Heart left ventricle (tissue), 16 donors: ENCODE data around the gene MAPT. TPM values are rescaled to one million over a fixed set of nuclear protein-coding genes. Genes with fewer than 3 reads are reported as not detected.
"Not testable (repeated sequence)": the region's sequence is repeated elsewhere in the genome, so short reads cannot be mapped to it uniquely, and the experiment has no call there.

Experiments
- ATAC-seq, 4 donors: fragments of 200-7000 bp; cut with Tn5 transposase; one replicate each; pipeline ENCODE4 v1.9.1; 2020 to 2022; ENCODE audit warnings: moderate library complexity in 4 of 4, mild to moderate bottlenecking in 3 of 4, moderate number of reproducible peaks in 1 of 4
- DNase-seq, 5 donors: peaks; one replicate each; pipeline ENCODE4 v3.0.0-alpha.2; 2020
- H3K27ac ChIP-seq, 12 donors: fragments of 200-600 bp; sonication (generic) in 4 of 12; one replicate each; pipeline versions ENCODE4 v1.5.0 to v1.8.0; 2016 to 2022; ENCODE audit warnings: mild to moderate bottlenecking in 2 of 12
- H3K27me3 ChIP-seq, 9 donors: fragments of 200-600 bp; sonication (generic) in 2 of 9; one replicate each; pipeline versions ENCODE4 v1.5.1 to v1.8.0; 2016 to 2022; ENCODE audit warnings: mild to moderate bottlenecking in 3 of 9
- H3K36me3 ChIP-seq, 9 donors: fragments of 200-600 bp; sonication (generic) in 2 of 9; one replicate each; pipeline versions ENCODE4 v1.5.0 to v1.8.0; 2018 to 2022; ENCODE audit warnings: mild to moderate bottlenecking in 2 of 9
- H3K4me1 ChIP-seq, 12 donors: fragments of 200-600 bp; sonication (generic) in 4 of 12; one replicate each; pipeline versions ENCODE4 v1.5.0 to v1.8.0; 2016 to 2022; ENCODE audit warnings: mild to moderate bottlenecking in 3 of 12
- H3K4me3 ChIP-seq, 12 donors: fragments of 200-600 bp; sonication (generic) in 4 of 12; one replicate each; pipeline versions ENCODE4 v1.5.0 to v1.8.0; 2017 to 2022; ENCODE audit warnings: mild to moderate bottlenecking in 9 of 12, moderate library complexity in 4 of 12
- H3K9me3 ChIP-seq, 12 donors: fragments of 200-600 bp; sonication (generic) in 4 of 12; one replicate each; pipeline versions ENCODE4 v1.5.0 to v1.8.0; 2016 to 2022; ENCODE audit warnings: mild to moderate bottlenecking in 1 of 12
- CTCF ChIP-seq, 12 donors: fragments of 200-600 bp; sonication (generic) in 4 of 12; IDR thresholded peaks; one replicate each; pipeline versions ENCODE4 v1.5.0 to v1.8.0; 2018 to 2022; ENCODE audit warnings: antibody characterized with exemption in 12 of 12, mild to moderate bottlenecking in 5 of 12
- POLR2A ChIP-seq, 2 donors: fragments of 450-650 bp; IDR thresholded peaks; one replicate each; pipeline ENCODE4 v1.6.1; 2017; ENCODE audit warnings: antibody characterized with exemption in 2 of 2, mild to moderate bottlenecking in 2 of 2, moderate library complexity in 2 of 2
- WGBS, 4 donors: extraction: QIAGEN DNeasy Blood & Tissue Kit in 2 of 4; methylation state at CpG; one replicate each; pipeline versions ENCODE4 v1.1.5 to v1.1.7; 2013 to 2018; 5-methylcytosine and 5-hydroxymethylcytosine counted together
- intact Hi-C, 10 donors: fragments of 100-400 bp; cut with DNase I; formaldehyde crosslinking; loops; one replicate each; pipeline versions ENCODE4 v1.11.1 to v1.14.2; 2022
- polyA plus RNA-seq, 2 donors: library from polyadenylated mRNA; stranded (reverse); fragments of 200-250 nt; gene quantifications; one replicate each; pipeline ENCODE4 v1.2.3, GENCODE V29; 2013
- total RNA-seq, 9 donors: library from RNA; depleted of rRNA in 2 of 9; stranded (reverse); fragments of >200 nt in 2 of 9; fragmentation: NEBNext Ultra II Directional in 3 of 9; extraction: Animal tissue kit (Norgen Biotek cat#: 25700) in 3 of 9; gene quantifications; one replicate each; pipeline versions ENCODE4 v1.1.0 to v1.2.4, GENCODE V29; 2016 to 2023
- donor health status: ischemic (EF 13 %, LVEDD 7.1; RV severe dilation, severe dysfunction).
- donor health status: healthy with polysubstance abuse.
- donor health status: DM: no; HTN: yes; CAD: no.
- donor health status: DM: no; HTN: no; CAD: no.
- donor health status: ischemic (EF 25% LVEDD 6.9; RV normal size, moderate dysfunction).
- donor health status: ischemic (EF 25% LVEDD 5.7; RV mildly dilated, moderate dysfunction).
- donor health status: healthy.
- donor health status: DM: yes; HTN: yes; CAD: no.
- donor health status: ischemic (EF 35%, LVEDD 5.7; RV mildly dilated, moderate dysfunction).
- donor health status: nonischemic (EF 11% LVEDD 7.7; RV severe dilation, severe dysfunction).
- donor health status: DM: yes; HTN: yes; CAD: no.
- donor health status: PGD.
- donor health status: ischemic (EF 29% LVEDD 5.4; RV normal size, mild dysfunction).
- donor health status: nonischemic (EF 23%, LVEDD 6.1; RV moderate dilation, normal function).

MAPT gene
- total and polyA plus RNA-seq, 11 donors: 2.9 to 70.4 (median 29.3) TPM

GRCh38 chr17:46020023-46020761, 125.8 kb downstream of the MAPT start:
- Histone ChIP-seq H3K9me3 (no peaks in the 10 kb centered on the region), H3K36me3 (peaks cover 0 to 25% (median 0%) of the 10 kb centered on the region in 9 donors), H3K27ac (peak overlapping the region in 1 of 12 donors; percentile 64), H3K4me1 (no peaks in the 10 kb centered on the region), H3K4me3 (no peak overlapping the region), H3K27me3 (no peaks in the 10 kb centered on the region)
- intact Hi-C loops: loop anchor here in 1 of 10 donors (10.0 kb wide), 1 partner anchor 435 kb away; no protein-coding TSS in a partner anchor
- no peak for DNase-seq
- TF ChIP-seq POLR2A (IDR thresholded peaks at IDR 0.05): no peak
- TF ChIP-seq CTCF (IDR thresholded peaks at IDR 0.05): no peak
- WGBS, 4 donors: 87 to 91% (median 91%) methylated on average over 14 of the region's 14 CpGs
- ATAC-seq: peak in 2 of 4 donors; percentile 35 to 45

DNA sequence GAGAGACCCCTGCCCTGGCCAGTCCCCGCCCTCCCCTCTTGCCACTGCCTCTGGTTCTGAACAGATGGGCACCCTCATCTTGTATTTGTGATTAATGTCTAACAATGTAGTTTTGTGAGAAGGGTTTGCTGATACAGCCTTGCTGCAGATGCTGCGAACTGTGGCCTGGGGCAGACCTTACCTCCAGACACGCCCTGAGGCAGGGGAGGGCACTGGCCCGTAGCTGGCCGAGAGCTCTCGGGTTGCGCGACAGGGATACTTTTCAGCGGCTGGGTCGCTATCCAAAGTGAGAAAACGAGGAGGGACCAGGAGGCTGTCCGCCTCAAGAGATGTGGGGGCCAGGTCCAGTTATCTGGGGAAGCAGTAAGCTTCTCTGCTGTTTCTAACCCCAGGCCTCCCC, 126.6 kb downstream of the MAPT start:
- 87 to 91% (median 89%) methylated on average over 11 to 12 of the region's 12 CpGs for WGBS, 4 donors

DNA sequence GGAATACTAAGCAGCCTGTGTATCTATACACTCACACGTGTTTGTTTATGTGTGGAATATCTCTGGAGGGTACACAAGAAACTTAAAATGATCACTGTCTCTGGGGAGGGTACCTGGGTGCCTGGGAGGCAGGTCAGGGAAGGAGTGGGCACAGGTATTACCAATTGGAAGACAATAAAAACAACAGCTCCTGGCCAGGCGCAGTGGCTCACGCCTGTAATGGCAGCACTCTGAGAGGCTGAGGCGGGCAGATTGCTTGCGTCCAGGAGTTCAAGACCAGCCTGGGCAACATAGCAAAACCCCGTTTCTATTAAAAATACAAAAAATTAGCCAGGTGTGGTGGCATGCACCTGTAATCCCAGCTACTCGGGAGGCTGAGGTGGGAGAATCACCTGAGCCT, 129.0 kb downstream of the MAPT start:
- Histone ChIP-seq H3K36me3 (peaks cover 0 to 41% (median 3%) of the 10 kb centered on the region in 9 donors), H3K4me1 (peaks cover 0 to 29% (median 11%) of the 10 kb centered on the region in 12 donors)
- intact Hi-C loops: loop anchor here in 1 of 10 donors (10.0 kb wide), 1 partner anchor 439 kb away; no protein-coding TSS in a partner anchor
- H3K27ac ChIP-seq, DNase-seq, H3K9me3 ChIP-seq, H3K27me3 ChIP-seq, ATAC-seq, H3K4me3 ChIP-seq: not testable (repeated sequence)
- 94 to 96% (median 95%) methylated on average over 7 of the region's 7 CpGs for WGBS, 4 donors

More for the DNA sequence above, 126.6 kb downstream of the MAPT start:
- DNase-seq (no peak), ATAC-seq (no peak)
- no peak overlapping the region for H3K4me3 ChIP-seq
- peaks cover 0 to 7% (median 0%) of the 10 kb centered on the region in 12 donors for H3K4me1 ChIP-seq
- intact Hi-C loops: loop anchor here in 1 of 10 donors (10.0 kb wide), 1 partner anchor 436 kb away; no protein-coding TSS in a partner anchor
- H3K9me3 ChIP-seq: no peaks in the 10 kb centered on the region
- H3K27ac ChIP-seq: peak overlapping the region in 1 of 12 donors; percentile 64
- H3K36me3 ChIP-seq: peaks cover 0 to 25% (median 0%) of the 10 kb centered on the region in 9 donors
- H3K27me3 ChIP-seq: no peaks in the 10 kb centered on the region
- no peak for TF ChIP-seq POLR2A (IDR thresholded peaks at IDR 0.05)
- no peak for TF ChIP-seq CTCF (IDR thresholded peaks at IDR 0.05)

DNA sequence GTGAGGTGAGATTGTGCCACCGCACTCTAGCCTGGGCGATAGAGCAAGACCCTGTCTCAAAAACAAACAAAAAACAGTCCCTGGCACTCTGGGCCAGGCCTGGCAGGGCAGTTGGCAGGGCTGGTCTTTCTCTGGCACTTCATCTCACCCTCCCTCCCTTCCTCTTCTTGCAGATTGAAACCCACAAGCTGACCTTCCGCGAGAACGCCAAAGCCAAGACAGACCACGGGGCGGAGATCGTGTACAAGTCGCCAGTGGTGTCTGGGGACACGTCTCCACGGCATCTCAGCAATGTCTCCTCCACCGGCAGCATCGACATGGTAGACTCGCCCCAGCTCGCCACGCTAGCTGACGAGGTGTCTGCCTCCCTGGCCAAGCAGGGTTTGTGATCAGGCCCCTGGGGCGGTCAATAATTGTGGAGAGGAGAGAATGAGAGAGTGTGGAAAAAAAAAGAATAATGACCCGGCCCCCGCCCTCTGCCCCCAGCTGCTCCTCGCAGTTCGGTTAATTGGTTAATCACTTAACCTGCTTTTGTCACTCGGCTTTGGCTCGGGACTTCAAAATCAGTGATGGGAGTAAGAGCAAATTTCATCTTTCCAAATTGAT, 129.5 kb downstream of the MAPT start:
- no peaks in the 10 kb centered on the region for H3K27me3 ChIP-seq
- H3K36me3 ChIP-seq: peaks cover 0 to 46% (median 5%) of the 10 kb centered on the region in 9 donors
- intact Hi-C loops: loop anchor here in 1 of 10 donors (10.0 kb wide), 1 partner anchor 439 kb away; no protein-coding TSS in a partner anchor
- H3K4me1 ChIP-seq: peaks cover 0 to 34% (median 15%) of the 10 kb centered on the region in 12 donors
- no peaks in the 10 kb centered on the region for H3K9me3 ChIP-seq
- no peak for DNase-seq
- H3K27ac ChIP-seq: no peak overlapping the region
- ATAC-seq: no peak
- TF ChIP-seq CTCF (IDR thresholded peaks at IDR 0.05): no peak
- no peak for TF ChIP-seq POLR2A (IDR thresholded peaks at IDR 0.05)
- WGBS, 4 donors: 93 to 97% (median 95%) methylated on average over 23 to 24 of the region's 24 CpGs
- no peak overlapping the region for H3K4me3 ChIP-seq
